A673 (cell line): Measurements from ENCODE around the gene RRM2. TPM values are rescaled to one million over a fixed set of nuclear protein-coding genes. Genes with fewer than 3 reads are reported as not detected.

Experiments used
- BruUV-seq: library from RNA; stranded (reverse); fragments of 400-500 nt; replicated peaks from 2 replicates; lab custom pipeline; 2021; lab: Mats Ljungman, UMichigan
- CTCF ChIA-PET: fragments of 300-600 bp; sonication (Branson Sonifier 250); formaldehyde crosslinking; loops from one replicate; lab custom pipeline; 2022; ENCODE audit warnings: antibody characterized with exemption; lab: Charles Lee
- POLR2A ChIA-PET: fragments of 300-600 bp; sonication (Branson Sonifier 250); formaldehyde crosslinking; loops from one replicate; lab custom pipeline; 2022; ENCODE audit warnings: antibody characterized with exemption; ENCODE audit not compliant: low non-redundant PET; lab: Charles Lee
- DNase-seq: peaks from one replicate; pipeline ENCODE4 v3.0.0-alpha.2; 2015; ENCODE audit warnings: low spot score
- H3K27ac ChIP-seq: fragments of 200-600 bp; sonication (generic); 2 replicates; pipeline ENCODE4 v1.5.1; 2016; ENCODE audit warnings: mixed run types, low read depth, mild to moderate bottlenecking, mixed read lengths, antibody characterized with exemption, low read length; ENCODE audit not compliant: poor library complexity, severe bottlenecking
- H3K27me3 ChIP-seq: fragments of 200-600 bp; sonication (generic); replicated peaks from 2 replicates; pipeline ENCODE4 v1.6.1; 2017; ENCODE audit warnings: mixed run types, low read depth, mild to moderate bottlenecking, mixed read lengths, antibody characterized with exemption, low read length; ENCODE audit not compliant: insufficient read depth, poor library complexity
- H3K36me3 ChIP-seq: fragments of 200-600 bp; sonication (generic); 2 replicates; pipeline ENCODE4 v1.6.1; 2016; ENCODE audit warnings: mixed run types, mild to moderate bottlenecking, mixed read lengths, antibody characterized with exemption, low read length; ENCODE audit not compliant: insufficient read depth, poor library complexity, severe bottlenecking
- H3K4me1 ChIP-seq: fragments of 200-600 bp; sonication (generic); 2 replicates; pipeline ENCODE4 v1.6.1; 2017; ENCODE audit warnings: mixed run types, mild to moderate bottlenecking, mixed read lengths, antibody characterized with exemption, low read length; ENCODE audit not compliant: insufficient read depth, poor library complexity, severe bottlenecking
- H3K4me3 ChIP-seq: fragments of 200-600 bp; sonication (generic); 2 replicates; pipeline ENCODE4 v1.5.1; 2016; ENCODE audit warnings: low read depth, mixed run types, mild to moderate bottlenecking, mixed read lengths, low read length; ENCODE audit not compliant: poor library complexity, severe bottlenecking
- H3K9me3 ChIP-seq: fragments of 200-600 bp; sonication (generic); 2 replicates; pipeline ENCODE4 v1.6.1; 2016; ENCODE audit warnings: mixed run types, low read depth, mild to moderate bottlenecking, mixed read lengths, antibody characterized with exemption, low read length; ENCODE audit not compliant: poor library complexity, severe bottlenecking
- CTCF ChIP-seq: fragments of 300-800, 200-600 bp; sonication (generic); conservative IDR thresholded peaks from 2 replicates; pipeline ENCODE4 v1.5.1; 2017; ENCODE audit warnings: low read depth, mild to moderate bottlenecking, antibody characterized with exemption, low read length, moderate library complexity, mixed read lengths
- EZH2 ChIP-seq: fragments of 200-600 bp; sonication (generic); IDR thresholded peaks from 2 replicates; pipeline ENCODE4 v1.6.1; 2017; ENCODE audit warnings: borderline replicate concordance, low read depth, mild to moderate bottlenecking, mixed read lengths, antibody characterized with exemption, low read length; ENCODE audit not compliant: poor library complexity, severe bottlenecking
- intact Hi-C: fragments of 100-400 bp; cut with micrococcal nuclease; formaldehyde crosslinking; loops from one replicate; pipeline ENCODE4 v1.10.0; 2022; ENCODE audit not compliant: unreplicated experiment
- total RNA-seq: library from RNA; stranded (reverse); gene quantifications from 2 replicates; pipeline ENCODE4 v1.2.3, GENCODE V29; 2021

Gene RRM2
- total RNA-seq, 1 experiment from 2014 or later: 486 TPM

- POLR2A ChIA-PET: no interaction called here
- Histone ChIP-seq H3K27ac (no peak overlapping the region), H3K4me3 (no peak overlapping the region), H3K4me1 (peaks cover 9% of the 10 kb centered on the region), H3K27me3 (peaks cover 59% of the 10 kb centered on the region), H3K36me3 (no peaks in the 10 kb centered on the region), H3K9me3 (no peaks in the 10 kb centered on the region)
- TF ChIP-seq CTCF (no peak), EZH2 (no peak)
- no peak for DNase-seq
- CTCF ChIA-PET: interaction anchor here (1.2 kb wide), 1 partner anchor 12 kb away, joined by 3 read pairs; no protein-coding TSS in a partner anchor
- intact Hi-C loops: no loop called here
- BruUV-seq: no TSS peak
Observed at GRCh38 chr2:10083692-10084211, 38.8 kb upstream of the RRM2 start.

- Histone ChIP-seq H3K4me3 (no peak overlapping the region), H3K9me3 (no peaks in the 10 kb centered on the region), H3K36me3 (no peaks in the 10 kb centered on the region), H3K27ac (no peak overlapping the region), H3K4me1 (peaks cover 9% of the 10 kb centered on the region), H3K27me3 (peaks cover 53% of the 10 kb centered on the region)
- TF ChIP-seq EZH2 (no peak), CTCF (no peak)
- POLR2A ChIA-PET: no interaction called here
- intact Hi-C loops: no loop called here
- DNase-seq: no peak
- BruUV-seq: no TSS peak
- CTCF ChIA-PET: no interaction called here
Observed at GRCh38 chr2:10084223-10084865, 38.2 kb upstream of the RRM2 start.

- intact Hi-C loops: no loop called here
- CTCF ChIA-PET: interaction anchor here (0.7 kb wide), 1 partner anchor 13 kb away, joined by 3 read pairs; no protein-coding TSS in a partner anchor
- TF ChIP-seq CTCF (no peak), EZH2 (no peak)
- POLR2A ChIA-PET: no interaction called here
- H3K4me3 ChIP-seq: no peak overlapping the region
- peaks cover 8% of the 10 kb centered on the region for H3K4me1 ChIP-seq
- no peak overlapping the region for H3K27ac ChIP-seq
- no peaks in the 10 kb centered on the region for H3K36me3 ChIP-seq
- no peak for DNase-seq
- peaks cover 49% of the 10 kb centered on the region for H3K27me3 ChIP-seq
- no peaks in the 10 kb centered on the region for H3K9me3 ChIP-seq
- BruUV-seq: no TSS peak
Observed at GRCh38 chr2:10085043-10085667, 37.4 kb upstream of the RRM2 start.
